IMR-90 (cell line): Measurements from ENCODE around the gene LDB1. TPM values are rescaled to one million over a fixed set of nuclear protein-coding genes. Genes with fewer than 3 reads are reported as not detected.

Experiments used
- ATAC-seq: fragments of 200-7000 bp; cut with Tn5 transposase; 2 replicates; pipeline ENCODE4 v1.9.1; 2020; ENCODE audit warnings: low read depth, mild to moderate bottlenecking, moderate library complexity
- BruUV-seq: library from RNA; stranded (reverse); fragments of 400-500 nt; replicated peaks from 2 replicates; lab custom pipeline; 2021; lab: Mats Ljungman, UMichigan
- CTCF ChIA-PET: fragments of 300-600 bp; formaldehyde crosslinking; extraction: SDS; loops from one replicate; lab custom pipeline; 2021; ENCODE audit warnings: antibody characterized with exemption; lab: Yijun Ruan, JAX
- POLR2A ChIA-PET: fragments of 300-600 bp; sonication (Branson Sonifier 250); formaldehyde crosslinking; loops from one replicate; lab custom pipeline; 2022; ENCODE audit warnings: antibody characterized with exemption; ENCODE audit not compliant: unreplicated experiment; lab: Charles Lee
- DNase-seq: peaks from one replicate; pipeline ENCODE4 v3.0.0; 2013
- H2AFZ ChIP-seq: replicated peaks from 2 replicates; pipeline ENCODE3; 2013; ENCODE audit warnings: low read length, mild to moderate bottlenecking; ENCODE audit not compliant: poor library complexity
- H2AK5ac ChIP-seq: 2 replicates; pipeline ENCODE4 v1.6.1; 2013; ENCODE audit warnings: low read depth, low read length, inconsistent platforms
- H2AK9ac ChIP-seq: replicated peaks from 2 replicates; pipeline ENCODE3; 2013; ENCODE audit warnings: mild to moderate bottlenecking, low read depth, low read length, moderate library complexity; ENCODE audit not compliant: poor library complexity
- H2BK120ac ChIP-seq: 2 replicates; pipeline ENCODE4 v1.6.1; 2013; ENCODE audit warnings: low read depth, low read length, inconsistent platforms
- H2BK15ac ChIP-seq: 3 replicates; pipeline ENCODE4 v1.6.1; 2013; ENCODE audit warnings: low read depth, low read length, inconsistent platforms
- H2BK20ac ChIP-seq: 2 replicates; pipeline ENCODE4 v1.6.1; 2013; ENCODE audit warnings: low read depth, mild to moderate bottlenecking, inconsistent platforms, low read length, moderate library complexity
- H2BK5ac ChIP-seq: 2 replicates; pipeline ENCODE4 v1.6.1; 2013; ENCODE audit warnings: mild to moderate bottlenecking, low read depth, low read length, inconsistent platforms; ENCODE audit not compliant: poor library complexity, severe bottlenecking
- H3K14ac ChIP-seq: replicated peaks from 2 replicates; pipeline ENCODE4 v1.6.1; 2013; ENCODE audit warnings: low read depth, low read length, inconsistent platforms
- H3K18ac ChIP-seq: 2 replicates; pipeline ENCODE4 v1.6.1; 2013; ENCODE audit warnings: low read depth, low read length, control low read depth
- H3K23ac ChIP-seq: 2 replicates; pipeline ENCODE4 v1.6.1; 2013; ENCODE audit warnings: low read depth, low read length, inconsistent platforms
- H3K27ac ChIP-seq: 2 replicates; pipeline ENCODE4 v1.5.1; 2013; ENCODE audit warnings: mild to moderate bottlenecking, control low read depth, low read length; ENCODE audit not compliant: insufficient read depth
- H3K27me3 ChIP-seq: 2 replicates; pipeline ENCODE4 v1.6.1; 2013; ENCODE audit warnings: low read length; ENCODE audit not compliant: control insufficient read depth, insufficient read depth
- H3K36me3 ChIP-seq: 2 replicates; pipeline ENCODE4 v1.6.1; 2013; ENCODE audit warnings: low read length, mixed read lengths; ENCODE audit not compliant: control insufficient read depth, insufficient read depth
- H3K4ac ChIP-seq: 2 replicates; pipeline ENCODE4 v1.6.1; 2013; ENCODE audit warnings: low read depth, low read length, inconsistent platforms
- H3K4me1 ChIP-seq: 2 replicates; pipeline ENCODE4 v1.6.1; 2013; ENCODE audit warnings: low read length, mixed read lengths; ENCODE audit not compliant: control insufficient read depth, insufficient read depth
- H3K4me2 ChIP-seq: 2 replicates; pipeline ENCODE4 v1.6.1; 2013; ENCODE audit warnings: low read depth, mild to moderate bottlenecking, control low read depth, low read length, moderate library complexity
- H3K4me3 ChIP-seq: 2 replicates; pipeline ENCODE4 v1.5.1; 2013; ENCODE audit warnings: low read depth, mild to moderate bottlenecking, control low read depth, low read length, moderate library complexity; ENCODE audit not compliant: insufficient read depth
- H3K56ac ChIP-seq: 2 replicates; pipeline ENCODE4 v1.6.1; 2013; ENCODE audit warnings: low read length, inconsistent platforms; ENCODE audit not compliant: insufficient read depth; ENCODE audit errors: extremely low read depth
- H3K79me1 ChIP-seq, 2 experiments: 2 replicates each; pipeline ENCODE4 v1.6.1; 2013; ENCODE audit warnings: low read length in 2 of 2, inconsistent platforms in 1 of 2, low read depth in 1 of 2
- H3K9ac ChIP-seq: 2 replicates; pipeline ENCODE4 v1.6.1; 2013; ENCODE audit warnings: low read depth, low read length, control low read depth
- H3K9me1 ChIP-seq: 2 replicates; pipeline ENCODE4 v1.6.1; 2013; ENCODE audit warnings: low read length, inconsistent platforms; ENCODE audit not compliant: insufficient read depth
- H3K9me3 ChIP-seq: 2 replicates; pipeline ENCODE4 v1.6.1; 2013; ENCODE audit warnings: low read length; ENCODE audit not compliant: control insufficient read depth, insufficient read depth
- H4K20me1 ChIP-seq: 2 replicates; pipeline ENCODE4 v1.6.1; 2013; ENCODE audit warnings: low read length, inconsistent platforms; ENCODE audit not compliant: insufficient read depth
- H4K5ac ChIP-seq: 2 replicates; pipeline ENCODE4 v1.6.1; 2013; ENCODE audit warnings: mild to moderate bottlenecking, low read depth, low read length, control low read depth
- H4K8ac ChIP-seq, 2 experiments: 2 replicates each; pipeline ENCODE4 v1.6.1; 2013; ENCODE audit warnings: low read depth in 2 of 2, low read length in 2 of 2, control low read depth in 1 of 2, inconsistent platforms in 1 of 2
- H4K91ac ChIP-seq: 2 replicates; pipeline ENCODE4 v1.6.1; 2013; ENCODE audit warnings: low read depth, low read length, inconsistent platforms; ENCODE audit not compliant: insufficient read depth
- BHLHE40 ChIP-seq: fragments of 150-350 bp; IDR thresholded peaks from 2 replicates; pipeline ENCODE4 v1.6.1; 2016; ENCODE audit warnings: mild to moderate bottlenecking, low read depth, low read length
- RCOR1 ChIP-seq: IDR thresholded peaks from 2 replicates; pipeline ENCODE4 v1.6.1; 2012; ENCODE audit warnings: mild to moderate bottlenecking, low read length, improper control_type of control experiment; ENCODE audit not compliant: insufficient replicate concordance
- SMC3 ChIP-seq: fragments of 150-350 bp; IDR thresholded peaks from 2 replicates; pipeline ENCODE4 v1.6.1; 2016; ENCODE audit warnings: low read depth, mild to moderate bottlenecking, antibody characterized with exemption, low read length, moderate library complexity
- USF2 ChIP-seq: fragments of 150-350 bp; IDR thresholded peaks from 2 replicates; pipeline ENCODE4 v1.6.1; 2017; ENCODE audit warnings: mild to moderate bottlenecking, antibody characterized with exemption, low read length, low read depth
- WGBS, 2 experiments: methylation state at CpG; one replicate each; pipeline versions ENCODE4 v1.1.5 to v1.1.7; 2013; ENCODE audit warnings: missing lambda C conversion rate in 2 of 2; ENCODE audit not compliant: insufficient read length in 1 of 2; ENCODE audit errors: extremely low coverage in 2 of 2; 5-methylcytosine and 5-hydroxymethylcytosine counted together
- dilution Hi-C: fragments of 300-500 bp; cut with HindIII; formaldehyde crosslinking; loops from one replicate; pipeline ENCODE4 v1.14.3; 2018; ENCODE audit warnings: low sequenced_read_pairs; ENCODE audit not compliant: unreplicated experiment
- in situ Hi-C: fragments of 300-500 bp; cut with MboI; formaldehyde crosslinking; loops from 3 replicates; pipeline ENCODE4 v1.14.3; 2019; ENCODE audit warnings: low sequenced_read_pairs, inconsistent platforms, mixed read lengths
- intact Hi-C: fragments of 100-400 bp; cut with micrococcal nuclease; formaldehyde crosslinking; loops from 2 replicates; pipeline ENCODE4 v1.10.0; 2022
- polyA plus RNA-seq, 3 experiments: library from polyadenylated mRNA; depleted of rRNA; stranded (reverse); fragments of >200 nt; gene quantifications; 2 replicates each; pipeline ENCODE4 v1.2.3, GENCODE V29; 2012; ENCODE audit warnings: low replicate concordance in 1 of 3
- total RNA-seq: library from RNA; depleted of rRNA; stranded (reverse); fragments of >200 nt; gene quantifications from 2 replicates; pipeline ENCODE4 v1.2.3, GENCODE V29; 2012

LDB1 gene
- total and polyA plus RNA-seq, 2 of the 4 experiments (the other 2 are of a cell fraction), result 47.9 to 92.4 TPM

GRCh38 chr10:102140218-102140617 is 20.1 kb upstream of the LDB1 start:
- POLR2A ChIA-PET, result no interaction called here
- peaks cover 63% of the 10 kb centered on the region for H3K36me3 ChIP-seq
- peaks cover 4% of the 10 kb centered on the region; the same call in 1 of the 2 replicates for H3K4me1 ChIP-seq
- no peak overlapping the region for H2AFZ ChIP-seq
- intact Hi-C loops (no loop called here), in situ Hi-C loops (no loop called here), dilution Hi-C loops (no loop called here)
- H4K91ac ChIP-seq, result no peak overlapping the region
- no peak for TF ChIP-seq USF2
- TF ChIP-seq BHLHE40, result no peak
- TF ChIP-seq SMC3, result no peak
- no peak for TF ChIP-seq RCOR1
- no peak overlapping the region for H2AK5ac ChIP-seq
- H4K20me1 ChIP-seq, result peaks cover 86% of the 10 kb centered on the region
- no peak overlapping the region for H3K56ac ChIP-seq
- no peak overlapping the region for H3K4ac ChIP-seq
- H3K4me2 ChIP-seq, result no peak overlapping the region
- no peak overlapping the region for H2BK120ac ChIP-seq
- H3K79me1 ChIP-seq, result peaks cover 28 to 86% of the 10 kb centered on the region in 2 experiments
- no TSS peak for BruUV-seq
- H3K18ac ChIP-seq, result no peak overlapping the region
- H3K27me3 ChIP-seq, result no peaks in the 10 kb centered on the region
- DNase-seq (no peak), ATAC-seq (no peak)
- no peak overlapping the region for H2BK15ac ChIP-seq
- no peak overlapping the region for H2AK9ac ChIP-seq
- CTCF ChIA-PET, result no interaction called here
- no peak overlapping the region for H2BK20ac ChIP-seq
- no peak overlapping the region for H4K8ac ChIP-seq
- no peaks in the 10 kb centered on the region for H3K9me3 ChIP-seq
- no peak overlapping the region for H3K23ac ChIP-seq
- H4K5ac ChIP-seq, result no peak overlapping the region
- peaks cover 46% of the 10 kb centered on the region for H3K9me1 ChIP-seq
- no peak overlapping the region for H3K27ac ChIP-seq
- WGBS, 2 experiments, result 92% methylated on average over 2 of the region's 4 CpGs; no CpG with 5 or more reads in 1 of the 2 experiments
- H3K14ac ChIP-seq, result no peak overlapping the region
- H3K9ac ChIP-seq, result no peak overlapping the region
- no peak overlapping the region for H2BK5ac ChIP-seq
- no peak overlapping the region for H3K4me3 ChIP-seq
